Fibroblast of mammary gland (primary cell): Measurements from ENCODE around the gene ANK3.

Experiments
- DNase-seq: peaks from one replicate; pipeline ENCODE4 v3.0.0-alpha.2; 2010; ENCODE audit warnings: low read depth
- H3K4me3 ChIP-seq: 2 replicates; pipeline ENCODE4 v1.5.1; 2011; ENCODE audit warnings: low read depth, mild to moderate bottlenecking, low read length, moderate library complexity; ENCODE audit not compliant: control insufficient read depth
- TF ChIP-seq, protein P1 (sequence below): conservative IDR thresholded peaks from 2 replicates; pipeline ENCODE4 v1.5.1; 2011; ENCODE audit warnings: low read depth, low read length, inconsistent platforms; ENCODE audit not compliant: control insufficient read depth, insufficient read depth

Gene ANK3

GRCh38 chr10:60016794-60017193 lies 372.9 kb downstream of the ANK3 start:
- no peak for DNase-seq
- no peak overlapping the region for H3K4me3 ChIP-seq

GRCh38 chr10:60009710-60010383 lies 379.8 kb downstream of the ANK3 start:
- no peak for DNase-seq
- H3K4me3 ChIP-seq = no peak overlapping the region
- TF ChIP-seq, protein P1, sequence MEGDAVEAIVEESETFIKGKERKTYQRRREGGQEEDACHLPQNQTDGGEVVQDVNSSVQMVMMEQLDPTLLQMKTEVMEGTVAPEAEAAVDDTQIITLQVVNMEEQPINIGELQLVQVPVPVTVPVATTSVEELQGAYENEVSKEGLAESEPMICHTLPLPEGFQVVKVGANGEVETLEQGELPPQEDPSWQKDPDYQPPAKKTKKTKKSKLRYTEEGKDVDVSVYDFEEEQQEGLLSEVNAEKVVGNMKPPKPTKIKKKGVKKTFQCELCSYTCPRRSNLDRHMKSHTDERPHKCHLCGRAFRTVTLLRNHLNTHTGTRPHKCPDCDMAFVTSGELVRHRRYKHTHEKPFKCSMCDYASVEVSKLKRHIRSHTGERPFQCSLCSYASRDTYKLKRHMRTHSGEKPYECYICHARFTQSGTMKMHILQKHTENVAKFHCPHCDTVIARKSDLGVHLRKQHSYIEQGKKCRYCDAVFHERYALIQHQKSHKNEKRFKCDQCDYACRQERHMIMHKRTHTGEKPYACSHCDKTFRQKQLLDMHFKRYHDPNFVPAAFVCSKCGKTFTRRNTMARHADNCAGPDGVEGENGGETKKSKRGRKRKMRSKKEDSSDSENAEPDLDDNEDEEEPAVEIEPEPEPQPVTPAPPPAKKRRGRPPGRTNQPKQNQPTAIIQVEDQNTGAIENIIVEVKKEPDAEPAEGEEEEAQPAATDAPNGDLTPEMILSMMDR = no peak

More at GRCh38 chr10:60016794-60017193, 372.9 kb downstream of the ANK3 start:
- TF ChIP-seq, protein P1 = no peak

- no peak overlapping the region for H3K4me3 ChIP-seq
- DNase-seq = no peak
- TF ChIP-seq, protein P1 = no peak
Observed at GRCh38 chr10:60009276-60009675, 380.4 kb downstream of the ANK3 start.

GRCh38 chr10:60008816-60009215 lies 380.9 kb downstream of the ANK3 start:
- DNase-seq = peak; percentile 31
- no peak overlapping the region for H3K4me3 ChIP-seq
- TF ChIP-seq, protein P1 = no peak

DNA sequence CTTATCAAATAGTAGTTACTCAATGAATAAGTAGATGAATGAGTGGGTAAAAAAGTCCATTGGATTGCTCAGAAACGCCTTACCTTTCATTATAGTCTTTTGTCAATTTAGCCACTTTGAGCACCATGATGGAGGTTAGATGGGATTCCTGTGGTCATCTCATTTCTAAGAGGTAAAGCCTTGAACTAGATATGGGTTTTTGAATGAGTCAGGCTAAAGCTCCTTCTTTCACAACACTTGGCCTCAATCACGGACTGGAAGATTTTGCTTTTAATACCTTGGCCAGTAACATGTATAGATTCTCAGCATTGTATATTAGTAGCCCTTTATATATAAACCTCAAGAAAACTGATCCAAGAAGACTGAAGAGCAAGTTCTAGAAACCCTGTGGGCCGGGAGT lies 383.6 kb downstream of the ANK3 start:
- TF ChIP-seq, protein P1 = no peak
- H3K4me3 ChIP-seq = no peak overlapping the region
- DNase-seq = peak; percentile 37

DNA sequence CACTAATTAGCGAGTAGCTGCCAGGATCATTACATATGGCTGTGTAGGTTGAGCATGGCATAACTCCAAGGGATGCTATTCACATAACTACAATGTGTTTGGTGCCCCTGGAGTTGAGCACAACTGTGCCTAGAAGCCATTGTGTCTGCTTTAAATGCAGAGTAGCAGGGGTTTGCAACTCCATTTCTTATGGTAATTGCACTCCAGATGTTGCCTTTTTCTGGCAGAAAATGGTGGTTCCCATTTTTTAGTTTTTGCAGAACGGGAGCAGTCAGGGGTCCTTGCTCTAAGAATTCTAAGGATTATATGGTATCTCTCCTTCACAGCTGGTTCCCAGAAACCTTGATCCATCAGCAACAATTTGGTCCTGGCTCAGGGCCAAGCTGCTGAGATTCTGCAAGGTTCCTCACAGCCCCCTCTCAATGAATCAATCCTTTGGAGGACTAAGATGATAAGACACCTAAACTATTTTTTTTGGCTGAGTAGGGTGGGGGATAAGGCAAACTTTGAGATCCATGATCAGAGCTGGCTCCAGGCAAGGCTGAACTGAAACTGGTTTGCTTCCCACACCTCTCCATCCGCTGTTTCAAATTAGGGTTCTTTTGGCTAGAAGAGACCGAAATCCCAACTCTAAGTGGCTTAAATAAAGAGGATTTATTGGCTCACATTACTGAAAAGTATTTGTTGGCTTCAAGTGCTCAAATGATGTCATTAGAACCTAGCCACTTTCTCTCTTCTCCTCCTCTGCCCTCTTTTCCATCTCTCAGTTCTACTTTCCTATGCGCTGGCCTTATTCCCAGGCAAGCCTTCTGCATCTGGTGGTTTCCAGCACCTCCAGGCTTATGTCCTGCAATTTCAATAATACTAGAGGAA lies 385.8 kb downstream of the ANK3 start:
- TF ChIP-seq, protein P1 = no peak
- H3K4me3 ChIP-seq = no peak overlapping the region

More for the DNA sequence above, 385.8 kb downstream of the ANK3 start:
- no peak for DNase-seq
